Measurements from ENCODE around the gene ARHGAP32. TPM values are rescaled to one million over a fixed set of nuclear protein-coding genes. Genes with fewer than 3 reads are reported as not detected.

ARHGAP32 gene
- polyA plus RNA-seq, 1 donor from 2014 or later, result 12.0 TPM

- no peaks in the 10 kb centered on the region for H3K9me2 ChIP-seq (ENCODE audit: insufficient read depth, low read length)
- no peaks in the 10 kb centered on the region for H4K20me1 ChIP-seq (ENCODE audit: insufficient read depth)
- TF ChIP-seq REST (IDR thresholded peaks at IDR 0.05; ENCODE audit: borderline replicate concordance) (no peak), TAF1 (IDR thresholded peaks at IDR 0.05; ENCODE audit: low read depth) (no peak), POLR2AphosphoS5 (IDR thresholded peaks at IDR 0.05) (no peak), MXI1 (conservative IDR thresholded peaks at IDR 0.05; ENCODE audit: poor library complexity, severe bottlenecking) (no peak), RAD21 (conservative IDR thresholded peaks at IDR 0.05) (no peak), SMC3 (conservative IDR thresholded peaks at IDR 0.05; ENCODE audit: poor library complexity) (no peak), EZH2 (IDR thresholded peaks at IDR 0.05; ENCODE audit: borderline replicate concordance, insufficient read depth, low read length, poor library complexity, severe bottlenecking) (no peak), EP300 (conservative IDR thresholded peaks at IDR 0.05; ENCODE audit: poor library complexity, severe bottlenecking) (no peak)
- TF ChIP-seq, protein P1, sequence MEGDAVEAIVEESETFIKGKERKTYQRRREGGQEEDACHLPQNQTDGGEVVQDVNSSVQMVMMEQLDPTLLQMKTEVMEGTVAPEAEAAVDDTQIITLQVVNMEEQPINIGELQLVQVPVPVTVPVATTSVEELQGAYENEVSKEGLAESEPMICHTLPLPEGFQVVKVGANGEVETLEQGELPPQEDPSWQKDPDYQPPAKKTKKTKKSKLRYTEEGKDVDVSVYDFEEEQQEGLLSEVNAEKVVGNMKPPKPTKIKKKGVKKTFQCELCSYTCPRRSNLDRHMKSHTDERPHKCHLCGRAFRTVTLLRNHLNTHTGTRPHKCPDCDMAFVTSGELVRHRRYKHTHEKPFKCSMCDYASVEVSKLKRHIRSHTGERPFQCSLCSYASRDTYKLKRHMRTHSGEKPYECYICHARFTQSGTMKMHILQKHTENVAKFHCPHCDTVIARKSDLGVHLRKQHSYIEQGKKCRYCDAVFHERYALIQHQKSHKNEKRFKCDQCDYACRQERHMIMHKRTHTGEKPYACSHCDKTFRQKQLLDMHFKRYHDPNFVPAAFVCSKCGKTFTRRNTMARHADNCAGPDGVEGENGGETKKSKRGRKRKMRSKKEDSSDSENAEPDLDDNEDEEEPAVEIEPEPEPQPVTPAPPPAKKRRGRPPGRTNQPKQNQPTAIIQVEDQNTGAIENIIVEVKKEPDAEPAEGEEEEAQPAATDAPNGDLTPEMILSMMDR (IDR thresholded peaks at IDR 0.05; ENCODE audit: poor library complexity, severe bottlenecking), result no peak
- H3K79me2 ChIP-seq (replicated peaks; ENCODE audit: insufficient read depth, low read length), result no peaks in the 10 kb centered on the region
- no peaks in the 10 kb centered on the region for H3K9me3 ChIP-seq (ENCODE audit: low read length)
- no peak within 1 kb of the TSS for H3K27ac ChIP-seq (ENCODE audit: low read length)
- no peaks in the 10 kb centered on the region for H3K27me3 ChIP-seq (ENCODE audit: insufficient read depth, low read depth, low read length)
- no peaks in the 10 kb centered on the region for H3F3A ChIP-seq (ENCODE audit: insufficient read depth, low read length, poor library complexity, severe bottlenecking)
- no peaks in the 10 kb centered on the region for H3K36me3 ChIP-seq (ENCODE audit: insufficient read depth, low read length)
- no peak within 1 kb of the TSS for H2AFZ ChIP-seq (ENCODE audit: low read depth, low read length)
- no peak within 1 kb of the TSS for H3K4me3 ChIP-seq (ENCODE audit: low read length)
- H3K4me2 ChIP-seq (ENCODE audit: low read length), result no peak within 1 kb of the TSS
- no peak within 1 kb of the TSS for H3K9ac ChIP-seq (ENCODE audit: low read length)
Observed at GRCh38 chr11:128942817-128943427, 249.2 kb downstream of the ARHGAP32 start, which contains the start of gene TP53AIP1. TP53AIP1 (minus strand) TSS chr11:128942871; CDS start chr11:128937818, 5,053 bp downstream.

DNA sequence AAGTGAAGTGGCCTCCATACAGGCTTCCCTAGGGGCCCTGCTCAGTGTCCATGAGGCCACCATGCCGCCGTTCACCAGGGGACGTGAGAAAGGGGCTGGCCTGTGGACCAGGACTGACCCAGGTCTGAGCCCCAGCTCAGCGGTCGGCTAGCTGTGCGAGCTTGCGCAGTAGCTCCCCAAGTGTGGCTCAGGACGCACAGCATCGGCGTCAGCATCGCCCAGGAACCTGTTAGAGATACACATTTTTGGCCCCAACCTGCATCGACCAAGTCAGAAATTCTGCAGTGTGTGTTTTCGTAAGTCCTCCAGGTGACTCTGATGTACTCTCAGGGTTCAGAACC, 249.9 kb downstream of the ARHGAP32 start:
- no peak for TF ChIP-seq MXI1 (conservative IDR thresholded peaks at IDR 0.05; ENCODE audit: poor library complexity, severe bottlenecking)
- TF ChIP-seq EP300 (conservative IDR thresholded peaks at IDR 0.05; ENCODE audit: poor library complexity, severe bottlenecking), result no peak
- no peak for TF ChIP-seq SMC3 (conservative IDR thresholded peaks at IDR 0.05; ENCODE audit: poor library complexity)
- TF ChIP-seq RAD21 (conservative IDR thresholded peaks at IDR 0.05), result no peak
- no peak for TF ChIP-seq EZH2 (IDR thresholded peaks at IDR 0.05; ENCODE audit: borderline replicate concordance, insufficient read depth, low read length, poor library complexity, severe bottlenecking)
- no peak for TF ChIP-seq REST (IDR thresholded peaks at IDR 0.05; ENCODE audit: borderline replicate concordance)
- TF ChIP-seq POLR2AphosphoS5 (IDR thresholded peaks at IDR 0.05), result no peak
- no peak for TF ChIP-seq TAF1 (IDR thresholded peaks at IDR 0.05; ENCODE audit: low read depth)
- TF ChIP-seq, protein P1 (IDR thresholded peaks at IDR 0.05; ENCODE audit: poor library complexity, severe bottlenecking), result no peak
- H3F3A ChIP-seq (ENCODE audit: insufficient read depth, low read length, poor library complexity, severe bottlenecking), result no peaks in the 10 kb centered on the region
- H3K4me2 ChIP-seq (ENCODE audit: low read length), result no peak overlapping the region
- no peaks in the 10 kb centered on the region for H3K36me3 ChIP-seq (ENCODE audit: insufficient read depth, low read length)
- no peaks in the 10 kb centered on the region for H3K9me2 ChIP-seq (ENCODE audit: insufficient read depth, low read length)
- no peaks in the 10 kb centered on the region for H4K20me1 ChIP-seq (ENCODE audit: insufficient read depth)
- H3K27me3 ChIP-seq (ENCODE audit: insufficient read depth, low read depth, low read length), result no peaks in the 10 kb centered on the region
- H3K4me3 ChIP-seq (ENCODE audit: low read length), result no peak overlapping the region
- H3K9me3 ChIP-seq (ENCODE audit: low read length), result no peaks in the 10 kb centered on the region
- no peak overlapping the region for H3K9ac ChIP-seq (ENCODE audit: low read length)
- H3K27ac ChIP-seq (ENCODE audit: low read length), result no peak overlapping the region
- H2AFZ ChIP-seq (ENCODE audit: low read depth, low read length), result no peak overlapping the region
- H3K79me2 ChIP-seq (replicated peaks; ENCODE audit: insufficient read depth, low read length), result no peaks in the 10 kb centered on the region
